Mucosa of descending colon (tissue), 3 donors: ENCODE results near the gene LUC7L2. TPM values are rescaled to one million over a fixed set of nuclear protein-coding genes. Genes with fewer than 3 reads are reported as not detected.

Experiments used
- ATAC-seq: fragments of 200-7000 bp; cut with Tn5 transposase; one replicate; pipeline ENCODE4 v1.9.1; 2020; ENCODE audit warnings: mild to moderate bottlenecking, moderate library complexity
- DNase-seq, 3 donors: peaks; one replicate each; pipeline ENCODE4 v3.0.0-alpha.2; 2020
- H3K36me3 ChIP-seq: fragments of 200-600 bp; one replicate; pipeline ENCODE4 v1.8.0; 2021; ENCODE audit warnings: low read depth, mild to moderate bottlenecking
- H3K4me1 ChIP-seq: fragments of 200-600 bp; one replicate; pipeline ENCODE4 v1.8.0; 2021; ENCODE audit warnings: low read depth, mild to moderate bottlenecking
- H3K4me3 ChIP-seq: fragments of 200-600 bp; one replicate; pipeline ENCODE4 v1.8.0; 2021; ENCODE audit warnings: mild to moderate bottlenecking
- H3K9me3 ChIP-seq: fragments of 200-600 bp; one replicate; pipeline ENCODE4 v1.8.0; 2021; ENCODE audit warnings: mild to moderate bottlenecking
- intact Hi-C, 2 donors: fragments of 100-400 bp; cut with DNase I in 1 of 2; cut with micrococcal nuclease in 1 of 2; formaldehyde crosslinking; loops; one replicate each; pipeline versions ENCODE4 v1.11.0 to v1.11.1; 2022; cut with DNase I, micrococcal nuclease
- total RNA-seq, 3 donors: library from RNA; stranded (reverse); fragmentation: NEBNext Ultra II Directional in 2 of 3; extraction: Animal tissue kit (Norgen Biotek cat#: 25700) in 2 of 3; gene quantifications; one replicate each; pipeline versions ENCODE4 v1.2.1 to v1.2.4, GENCODE V29; 2021 to 2023
- TF ChIP-seq, protein P1 (sequence below): fragments of 200-600 bp; IDR thresholded peaks from one replicate; pipeline ENCODE4 v1.8.0; 2022; ENCODE audit warnings: antibody characterized with exemption, mild to moderate bottlenecking
- donor health status: DM: no; HTN: no; CAD: no; lungs with moderate emphysema.
- donor health status: DM: no; HTN: no; CAD: no.
- donor health status: DM: no; HTN: yes; CAD: no.

LUC7L2 gene
- total RNA-seq, 3 donors from 2014 or later, result 78.4 to 85.2 (median 82.0) TPM

- TF ChIP-seq, protein P1, sequence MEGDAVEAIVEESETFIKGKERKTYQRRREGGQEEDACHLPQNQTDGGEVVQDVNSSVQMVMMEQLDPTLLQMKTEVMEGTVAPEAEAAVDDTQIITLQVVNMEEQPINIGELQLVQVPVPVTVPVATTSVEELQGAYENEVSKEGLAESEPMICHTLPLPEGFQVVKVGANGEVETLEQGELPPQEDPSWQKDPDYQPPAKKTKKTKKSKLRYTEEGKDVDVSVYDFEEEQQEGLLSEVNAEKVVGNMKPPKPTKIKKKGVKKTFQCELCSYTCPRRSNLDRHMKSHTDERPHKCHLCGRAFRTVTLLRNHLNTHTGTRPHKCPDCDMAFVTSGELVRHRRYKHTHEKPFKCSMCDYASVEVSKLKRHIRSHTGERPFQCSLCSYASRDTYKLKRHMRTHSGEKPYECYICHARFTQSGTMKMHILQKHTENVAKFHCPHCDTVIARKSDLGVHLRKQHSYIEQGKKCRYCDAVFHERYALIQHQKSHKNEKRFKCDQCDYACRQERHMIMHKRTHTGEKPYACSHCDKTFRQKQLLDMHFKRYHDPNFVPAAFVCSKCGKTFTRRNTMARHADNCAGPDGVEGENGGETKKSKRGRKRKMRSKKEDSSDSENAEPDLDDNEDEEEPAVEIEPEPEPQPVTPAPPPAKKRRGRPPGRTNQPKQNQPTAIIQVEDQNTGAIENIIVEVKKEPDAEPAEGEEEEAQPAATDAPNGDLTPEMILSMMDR, result no peak
Measured at GRCh38 chr7:139393621-139394211, 34.0 kb downstream of the LUC7L2 start.

GRCh38 chr7:139394540-139394939 lies 34.8 kb downstream of the LUC7L2 start:
- no peak for DNase-seq
- Histone ChIP-seq H3K4me1 (no peaks in the 10 kb centered on the region), H3K36me3 (no peaks in the 10 kb centered on the region), H3K9me3 (no peaks in the 10 kb centered on the region), H3K4me3 (no peak overlapping the region)
- intact Hi-C loops, result no loop called here
- TF ChIP-seq, protein P1, result no peak
- ATAC-seq, result no peak

More at GRCh38 chr7:139393621-139394211, 34.0 kb downstream of the LUC7L2 start:
- H3K36me3 ChIP-seq, result no peaks in the 10 kb centered on the region
- ATAC-seq (no peak), DNase-seq (no peak)
- no peaks in the 10 kb centered on the region for H3K9me3 ChIP-seq
- no peaks in the 10 kb centered on the region for H3K4me1 ChIP-seq
- no peak overlapping the region for H3K4me3 ChIP-seq
- intact Hi-C loops, result no loop called here

DNA sequence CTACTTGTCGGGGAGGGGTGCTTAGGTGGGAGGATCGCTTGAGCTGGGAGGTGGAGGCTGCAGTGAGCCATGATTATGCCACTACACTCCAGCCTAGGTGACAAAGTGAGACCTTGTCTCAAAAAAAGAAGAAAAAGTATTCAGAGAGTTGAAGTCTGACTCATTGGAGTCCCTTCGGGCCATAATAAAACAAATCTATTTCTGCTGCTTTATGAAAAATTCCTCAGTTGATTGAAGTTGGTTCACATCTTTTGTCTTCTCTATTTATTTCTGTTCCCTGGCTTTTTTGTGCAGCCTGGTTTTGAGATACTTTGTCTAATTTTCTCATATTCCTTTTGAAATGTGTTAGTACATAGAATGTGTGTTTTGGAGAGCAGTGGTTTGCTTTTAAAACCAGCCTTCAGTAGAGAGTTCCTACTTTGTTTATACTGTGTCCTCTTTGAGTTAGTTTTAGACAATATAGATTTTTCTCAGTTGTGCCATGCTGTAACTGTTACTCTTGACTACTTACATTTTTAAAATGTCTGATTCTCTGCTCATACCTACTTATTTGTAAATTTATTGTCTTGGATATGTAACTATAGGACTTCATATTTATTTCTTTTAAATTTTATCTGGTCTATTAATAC lies 36.7 kb downstream of the LUC7L2 start:
- TF ChIP-seq, protein P1, result no peak
- Histone ChIP-seq H3K4me3 (no peak overlapping the region), H3K9me3 (no peaks in the 10 kb centered on the region), H3K4me1 (no peaks in the 10 kb centered on the region), H3K36me3 (no peaks in the 10 kb centered on the region)
- no peak for ATAC-seq
- DNase-seq, result no peak
- intact Hi-C loops, result no loop called here

DNA sequence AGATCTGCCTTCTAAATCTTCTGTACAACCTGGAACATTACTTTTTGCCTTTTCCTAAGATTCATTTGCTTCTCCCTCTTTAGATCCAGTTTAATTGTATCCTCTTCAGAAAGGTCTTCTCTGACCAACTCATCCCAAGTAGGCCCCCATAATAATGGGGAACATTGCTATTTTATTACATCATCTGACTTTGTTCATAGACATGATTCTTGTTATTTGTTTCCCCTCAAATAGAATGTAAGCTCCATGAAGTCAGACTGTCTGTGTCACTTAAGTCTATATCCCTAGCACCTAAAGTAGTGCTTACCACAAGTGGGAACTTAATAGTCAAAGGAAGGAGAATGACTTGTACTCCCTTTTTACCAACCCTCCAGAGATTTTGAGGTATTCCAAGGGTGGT lies 37.5 kb downstream of the LUC7L2 start:
- ATAC-seq (no peak), DNase-seq (no peak)
- no peaks in the 10 kb centered on the region for H3K9me3 ChIP-seq
- intact Hi-C loops, result no loop called here
- TF ChIP-seq, protein P1, result no peak
- no peaks in the 10 kb centered on the region for H3K4me1 ChIP-seq
- H3K4me3 ChIP-seq, result no peak overlapping the region
- H3K36me3 ChIP-seq, result no peaks in the 10 kb centered on the region

GRCh38 chr7:139403601-139404000 lies 43.9 kb downstream of the LUC7L2 start:
- intact Hi-C loops, result no loop called here
- peaks cover 7% of the 10 kb centered on the region for H3K36me3 ChIP-seq
- TF ChIP-seq, protein P1, result no peak
- no peaks in the 10 kb centered on the region for H3K4me1 ChIP-seq
- DNase-seq, result no peak
- H3K9me3 ChIP-seq, result no peaks in the 10 kb centered on the region
- no peak for ATAC-seq
- H3K4me3 ChIP-seq, result no peak overlapping the region
